H1 (cell line): ENCODE measurements around the gene FECH. TPM values are rescaled to one million over a fixed set of nuclear protein-coding genes. Genes with fewer than 3 reads are reported as not detected.

ENCODE experiments used
- CTCF ChIA-PET: fragments of 300-600 bp; sonication (Branson Sonifier 250); formaldehyde crosslinking; loops from one replicate; lab custom pipeline; 2021; ENCODE audit not compliant: partially characterized antibody; lab: Charles Lee
- POLR2A ChIA-PET: fragments of 300-600 bp; sonication (Branson Sonifier 250); formaldehyde crosslinking; loops from one replicate; lab custom pipeline; 2021; ENCODE audit warnings: inconsistent platforms; ENCODE audit not compliant: partially characterized antibody; lab: Charles Lee
- DNase-seq, 2 experiments: peaks; one replicate each; pipeline versions ENCODE4 v3.0.0 to v3.0.0-alpha.2; 2010 to 2022; ENCODE audit warnings: low spot score in 2 of 2, low read depth in 1 of 2, mixed read lengths in 1 of 2
- FAIRE-seq: peaks from 2 replicates; lab custom pipeline; 2011; peaks lifted over from hg19 to GRCh38; lab: Jason Lieb, UNC
- H2AFZ ChIP-seq: 2 replicates; pipeline ENCODE4 v1.8.1; 2012; ENCODE audit warnings: low read length, inconsistent platforms
- H2AK5ac ChIP-seq: 2 replicates; pipeline ENCODE4 v1.6.1; 2013; ENCODE audit warnings: low read depth, low read length
- H2BK120ac ChIP-seq: replicated peaks from 2 replicates; pipeline ENCODE3; 2013; ENCODE audit warnings: low read depth, low read length, inconsistent platforms
- H2BK12ac ChIP-seq: 2 replicates; pipeline ENCODE4 v1.6.1; 2013; ENCODE audit warnings: low read depth, low read length
- H2BK15ac ChIP-seq: 2 replicates; pipeline ENCODE4 v1.6.1; 2013; ENCODE audit warnings: low read length
- H2BK20ac ChIP-seq: 2 replicates; pipeline ENCODE4 v1.6.1; 2013; ENCODE audit warnings: low read length
- H2BK5ac ChIP-seq: 2 replicates; pipeline ENCODE4 v1.6.1; 2013; ENCODE audit warnings: low read depth, low read length
- H3K14ac ChIP-seq: 2 replicates; pipeline ENCODE4 v1.6.1; 2013; ENCODE audit warnings: inconsistent platforms; ENCODE audit not compliant: insufficient read length
- H3K18ac ChIP-seq: 2 replicates; pipeline ENCODE4 v1.6.1; 2013; ENCODE audit warnings: low read length; ENCODE audit errors: extremely low read depth
- H3K23ac ChIP-seq: 2 replicates; pipeline ENCODE4 v1.6.1; 2013; ENCODE audit warnings: inconsistent platforms; ENCODE audit not compliant: insufficient read length
- H3K23me2 ChIP-seq: 2 replicates; pipeline ENCODE4 v1.6.1; 2013; ENCODE audit warnings: low read depth, low read length
- H3K27ac ChIP-seq: 2 replicates; pipeline ENCODE4 v1.6.1; 2011; ENCODE audit warnings: low read depth, low read length, inconsistent platforms
- H3K27me3 ChIP-seq, 4 experiments: replicated peaks in 1 of 4; 1 replicate in 1 of 4; 2 replicates in 3 of 4; pipeline versions ENCODE4 v1.6.1 to v1.8.1; 2011 to 2013; ENCODE audit warnings: low read length in 3 of 4, mild to moderate bottlenecking in 3 of 4, inconsistent platforms in 2 of 4, mixed read lengths in 2 of 4, moderate library complexity in 1 of 4; ENCODE audit not compliant: control insufficient read depth in 3 of 4, insufficient read depth in 3 of 4; ENCODE audit errors: extremely low read depth in 1 of 4
- H3K36me3 ChIP-seq, 4 experiments: 2 replicates each; pipeline versions ENCODE4 v1.6.1 to v1.8.1; 2011 to 2013; ENCODE audit warnings: mild to moderate bottlenecking in 4 of 4, low read length in 3 of 4, moderate library complexity in 2 of 4, control low read depth in 1 of 4, inconsistent platforms in 1 of 4; ENCODE audit not compliant: insufficient read depth in 4 of 4, control insufficient read depth in 2 of 4
- H3K4ac ChIP-seq: replicated peaks from 2 replicates; pipeline ENCODE3; 2013; ENCODE audit warnings: low read length, low read depth, mixed read lengths, inconsistent platforms; ENCODE audit not compliant: insufficient read length
- H3K4me1 ChIP-seq, 4 experiments: replicated peaks in 1 of 4; 1 replicate in 1 of 4; 2 replicates in 3 of 4; pipeline versions ENCODE4 v1.6.1 to v1.8.1; 2011 to 2013; ENCODE audit warnings: low read length in 3 of 4, inconsistent platforms in 2 of 4, mixed read lengths in 1 of 4; ENCODE audit not compliant: insufficient read depth in 4 of 4, control insufficient read depth in 3 of 4
- H3K4me2 ChIP-seq, 2 experiments: 2 replicates each; pipeline versions ENCODE4 v1.6.1 to v1.8.1; 2011 to 2013; ENCODE audit warnings: low read depth in 2 of 2, low read length in 2 of 2, control low read depth in 1 of 2, inconsistent platforms in 1 of 2, mild to moderate bottlenecking in 1 of 2; ENCODE audit not compliant: insufficient read depth in 1 of 2
- H3K4me3 ChIP-seq, 4 experiments: fragments of 200-600, 300-600 bp in 1 of 4; sonication (generic), shearing (Covaris generic), sonication (Bioruptor Twin) in 1 of 4; 2 replicates each; pipeline versions ENCODE4 v1.5.1 to v1.8.1; 2011 to 2016; ENCODE audit warnings: low read length in 4 of 4, low read depth in 3 of 4, control low read depth in 2 of 4, inconsistent platforms in 2 of 4, mild to moderate bottlenecking in 2 of 4, mixed read lengths in 1 of 4, moderate library complexity in 1 of 4; ENCODE audit not compliant: insufficient read depth in 2 of 4; ENCODE audit errors: extremely low read depth in 1 of 4
- H3K56ac ChIP-seq: replicated peaks from 2 replicates; pipeline ENCODE3; 2013; ENCODE audit warnings: low read depth, mild to moderate bottlenecking, mixed read lengths, low read length, inconsistent platforms; ENCODE audit not compliant: insufficient read length
- H3K79me1 ChIP-seq: 2 replicates; pipeline ENCODE4 v1.6.1; 2013; ENCODE audit warnings: low read depth, low read length, control low read depth
- H3K79me2 ChIP-seq, 2 experiments: 2 replicates each; pipeline versions ENCODE4 v1.6.1 to v1.8.1; 2012 to 2013; ENCODE audit warnings: low read length in 2 of 2, mild to moderate bottlenecking in 2 of 2, inconsistent platforms in 1 of 2; ENCODE audit not compliant: insufficient read depth in 2 of 2, control insufficient read depth in 1 of 2
- H3K9ac ChIP-seq, 4 experiments: replicated peaks in 1 of 4; 1 replicate in 1 of 4; 2 replicates in 3 of 4; pipeline versions ENCODE4 v1.6.1 to v1.8.1; 2011 to 2013; ENCODE audit warnings: low read depth in 3 of 4, low read length in 3 of 4, control low read depth in 2 of 4, mild to moderate bottlenecking in 2 of 4, moderate library complexity in 2 of 4, inconsistent platforms in 1 of 4; ENCODE audit errors: extremely low read depth in 1 of 4
- H3K9me3 ChIP-seq, 2 experiments: 2 replicates each; pipeline versions ENCODE4 v1.6.1 to v1.8.1; 2012 to 2013; ENCODE audit warnings: mild to moderate bottlenecking in 2 of 2, moderate library complexity in 2 of 2, control low read depth in 1 of 2, inconsistent platforms in 1 of 2, low read depth in 1 of 2, low read length in 1 of 2, mixed read lengths in 1 of 2; ENCODE audit not compliant: insufficient read depth in 2 of 2
- H4K20me1 ChIP-seq, 2 experiments: replicated peaks in 1 of 2; 2 replicates each; pipeline versions ENCODE3 to v1.8.1; 2011 to 2013; ENCODE audit warnings: inconsistent platforms in 2 of 2, low read length in 2 of 2, mild to moderate bottlenecking in 1 of 2; ENCODE audit not compliant: insufficient read depth in 2 of 2, control insufficient read depth in 1 of 2
- H4K5ac ChIP-seq: 2 replicates; pipeline ENCODE4 v1.6.1; 2013; ENCODE audit warnings: low read length, low read depth, mixed read lengths, inconsistent platforms; ENCODE audit not compliant: insufficient read length
- H4K8ac ChIP-seq: 2 replicates; pipeline ENCODE4 v1.8.0; 2013; ENCODE audit warnings: mild to moderate bottlenecking, moderate library complexity, low read length, inconsistent platforms; ENCODE audit not compliant: insufficient read depth; ENCODE audit errors: extremely low read depth
- H4K91ac ChIP-seq: replicated peaks from 2 replicates; pipeline ENCODE3; 2013; ENCODE audit warnings: low read length, mixed read lengths, inconsistent platforms; ENCODE audit not compliant: insufficient read length
- CEBPB ChIP-seq: IDR thresholded peaks from 2 replicates; pipeline ENCODE4 v1.6.1; 2012; ENCODE audit warnings: low read depth, low read length
- CTCF ChIP-seq, 3 experiments: IDR thresholded peaks; 1 replicate in 2 of 3; 2 replicates in 1 of 3; pipeline versions ENCODE4 v1.5.1 to v1.6.1; 2011; ENCODE audit warnings: low read length in 3 of 3, mild to moderate bottlenecking in 3 of 3, inconsistent platforms in 2 of 3, low read depth in 1 of 3, moderate library complexity in 1 of 3; ENCODE audit not compliant: insufficient read depth in 1 of 3; ENCODE audit errors: control extremely low read depth in 1 of 3
- GTF2F1 ChIP-seq: IDR thresholded peaks from 2 replicates; pipeline ENCODE4 v1.6.1; 2012; ENCODE audit warnings: low read depth, low read length, improper control_type of control experiment, borderline replicate concordance
- KDM5A ChIP-seq: fragments of 200-600 bp; IDR thresholded peaks from 2 replicates; pipeline ENCODE4 v1.7.1; 2012; ENCODE audit warnings: mild to moderate bottlenecking, low read length, inconsistent platforms, mixed read lengths
- MAFK ChIP-seq: IDR thresholded peaks from 2 replicates; pipeline ENCODE4 v1.6.1; 2012; ENCODE audit warnings: low read depth, mild to moderate bottlenecking, improper control_type of control experiment, low read length
- RAD21 ChIP-seq, 2 experiments: IDR thresholded peaks in 1 of 2; conservative IDR thresholded peaks in 1 of 2; 2 replicates each; pipeline ENCODE4 v1.6.1; 2011; ENCODE audit warnings: low read depth in 2 of 2, low read length in 2 of 2, improper control_type of control experiment in 1 of 2, inconsistent platforms in 1 of 2, mild to moderate bottlenecking in 1 of 2, moderate library complexity in 1 of 2
- RFX5 ChIP-seq: IDR thresholded peaks from 2 replicates; pipeline ENCODE4 v1.6.1; 2011; ENCODE audit warnings: low read depth, low read length, improper control_type of control experiment, borderline replicate concordance
- RNF2 ChIP-seq: fragments of 200-900, 300-1000 bp; sonication (generic); IDR thresholded peaks from 2 replicates; pipeline ENCODE4 v1.7.1; 2016; ENCODE audit warnings: borderline replicate concordance, low read depth, mild to moderate bottlenecking, antibody characterized with exemption, low read length; ENCODE audit not compliant: poor library complexity, severe bottlenecking; ENCODE audit errors: missing control alignments
- YY1 ChIP-seq: IDR thresholded peaks from 2 replicates; pipeline ENCODE4 v1.6.1; 2011; ENCODE audit warnings: low read depth, mild to moderate bottlenecking, low read length
- WGBS, 2 experiments: shearing (Covaris generic) in 1 of 2; methylation state at CpG; one replicate each; pipeline versions ENCODE4 v1.1.6 to v1.1.7; 2013 to 2015; ENCODE audit warnings: low lambda C conversion rate in 2 of 2, mixed read lengths in 2 of 2, inconsistent platforms in 1 of 2, low coverage in 1 of 2, missing lambda C conversion rate in 1 of 2; ENCODE audit not compliant: insufficient replicate concordance in 2 of 2, insufficient coverage in 1 of 2, insufficient read length in 1 of 2; ENCODE audit errors: extremely low coverage in 1 of 2, missing lambda C conversion rate in 1 of 2; 5-methylcytosine and 5-hydroxymethylcytosine counted together
- polyA plus RNA-seq, 7 experiments: library from polyadenylated mRNA; depleted of rRNA in 3 of 7; stranded (reverse) in 5 of 7; unstranded in 2 of 7; fragments of >200 nt in 5 of 7; fragments of 200-250 nt in 2 of 7; gene quantifications; 1 replicate in 5 of 7; 2 replicates in 1 of 7; 4 replicates in 1 of 7; pipeline versions ENCODE4 v1.2.1 to v1.2.3, GENCODE V29; 2011 to 2013; ENCODE audit warnings: missing spikeins in 2 of 7, mixed read lengths in 2 of 7
- total RNA-seq: library from RNA; stranded (reverse); fragmentation: NEBNext Ultra II Directional; extraction: Animal tissue kit (Norgen Biotek cat#: 25700); gene quantifications from 2 replicates; pipeline ENCODE4 v1.2.1, GENCODE V29; 2021

Gene FECH
- total and polyA plus RNA-seq, 2 of the 8 experiments (the other 6 are each of a cell fraction or from before 2014, with no cell fraction given), result 13.1 to 26.6 TPM

- Histone ChIP-seq H3K4ac (no peak overlapping the region), H2BK120ac (no peak overlapping the region), H4K91ac (no peak overlapping the region), H4K5ac (no peak overlapping the region), H2BK20ac (no peak overlapping the region), H4K8ac (no peak overlapping the region), H3K79me1 (no peaks in the 10 kb centered on the region), H3K4me3 (no peak overlapping the region), H3K9me3 (no peaks in the 10 kb centered on the region), H3K79me2 (no peaks in the 10 kb centered on the region), H3K36me3 (peaks cover 0 to 6% (median 1%) of the 10 kb centered on the region in 4 experiments; a peak in 1 of 8 replicates), H3K4me1 (peaks cover 0 to 6% (median 3%) of the 10 kb centered on the region in 4 experiments; a peak in 4 of 7 replicates), H3K27me3 (no peaks in the 10 kb centered on the region), H2AFZ (no peak overlapping the region), H4K20me1 (no peaks in the 10 kb centered on the region), H3K4me2 (peak overlapping the region in 1 of 2 experiments; percentile 18; a peak in 1 of 4 replicates), H2BK12ac (no peak overlapping the region), H3K18ac (0 out of 2 replicates have a peak overlapping the region, but pooled peaks have one; percentile 34), H3K56ac (no peak overlapping the region), H2BK5ac (no peak overlapping the region), H3K9ac (no peak overlapping the region; a peak in 1 of 7 replicates), H2BK15ac (no peak overlapping the region; the same call in 1 of the 2 replicates), H3K23me2 (no peaks in the 10 kb centered on the region), H2AK5ac (no peak overlapping the region), H3K14ac (no peak overlapping the region), H3K23ac (no peak overlapping the region), H3K27ac (no peak overlapping the region)
- ChIA-PET CTCF (interaction anchor here (0.5 to 2.6 kb wide), 27 partner anchors 8 to 1240 kb away, joined by 3 to 11 read pairs (median 4); no protein-coding TSS in a partner anchor), POLR2A (no interaction called here)
- peak in 1 of 2 experiments; percentile 67 for DNase-seq
- WGBS, 2 experiments, result 61% methylated on average over 4 of the region's 4 CpGs; no CpG with 5 or more reads in 1 of the 2 experiments
- FAIRE-seq, result peak; percentile 85
- TF ChIP-seq CEBPB (no peak), RFX5 (no peak), YY1 (no peak), MAFK (no peak), KDM5A (no peak), RAD21 (IDR thresholded peaks at IDR 0.05 in 1 of 2, conservative IDR thresholded peaks at IDR 0.05 in 1 of 2; ENCODE audit: low read depth in 2 of 2, low read length in 2 of 2) (peak; percentile 85 to 86), CTCF (IDR thresholded peaks at IDR 0.05; ENCODE audit: control extremely low read depth in 1 of 3, insufficient read depth in 1 of 3, low read depth in 1 of 3, low read length in 3 of 3) (peak in 2 of 3 experiments; percentile 70 to 71; a peak in 3 of 4 replicates), GTF2F1 (no peak), RNF2 (no peak)
These were observed 24.6 kb downstream of the FECH start for GRCh38 chr18:57561728-57562423.
